Measurements from ENCODE around the gene NDUFS5.
"Not testable (repeated sequence)": the region's sequence is repeated elsewhere in the genome, so short reads cannot be mapped to it uniquely, and the experiment has no call there.

NDUFS5 gene

DNA sequence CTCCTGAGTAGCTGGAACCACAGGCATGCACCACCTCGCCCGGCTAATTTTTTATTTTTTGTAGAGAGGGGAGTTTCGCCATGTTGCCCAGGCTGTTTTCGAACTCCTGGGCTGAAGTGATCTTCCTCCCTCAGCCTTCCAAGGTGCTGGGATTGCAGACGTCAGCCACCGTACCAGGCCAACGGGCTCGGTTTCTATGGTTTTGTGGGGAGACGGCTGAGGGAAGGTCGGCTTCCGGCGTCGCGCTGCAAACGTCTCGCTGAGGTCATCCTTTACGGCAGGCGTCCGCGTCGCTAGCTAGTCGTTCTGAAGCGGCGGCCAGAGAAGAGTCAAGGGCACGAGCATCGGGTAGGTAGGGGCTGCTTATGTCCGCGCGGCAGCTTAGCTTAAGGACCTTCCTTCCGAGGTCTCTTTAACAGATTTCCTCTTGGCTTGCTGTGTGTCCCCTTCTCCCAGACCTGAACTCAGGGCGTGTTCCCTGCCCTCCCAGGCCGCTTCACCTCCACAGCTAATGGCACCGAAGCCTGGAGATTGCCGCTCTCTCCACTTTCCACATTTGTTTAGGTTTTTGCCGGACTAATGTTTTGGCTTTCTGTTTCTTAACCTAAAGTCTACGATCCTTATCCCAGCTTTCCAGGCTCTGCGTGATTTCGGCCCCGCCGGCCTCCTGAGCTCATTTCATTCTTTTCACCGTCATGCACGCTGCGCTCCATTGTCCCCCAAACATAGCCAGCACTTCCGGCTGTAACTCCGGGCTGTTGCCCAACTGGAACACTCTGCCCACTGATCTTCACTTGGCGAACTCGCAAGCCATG, at the start of gene NDUFS5:
Gene NDUFS5, plus strand, starts transcription at position 300 of the 815 bp plus-strand sequence. CDS start 2,375 bp downstream, outside the sequence.
- in situ Hi-C loops (cut with MboI; ENCODE audit: low sequenced_read_pairs), result no loop called here

DNA sequence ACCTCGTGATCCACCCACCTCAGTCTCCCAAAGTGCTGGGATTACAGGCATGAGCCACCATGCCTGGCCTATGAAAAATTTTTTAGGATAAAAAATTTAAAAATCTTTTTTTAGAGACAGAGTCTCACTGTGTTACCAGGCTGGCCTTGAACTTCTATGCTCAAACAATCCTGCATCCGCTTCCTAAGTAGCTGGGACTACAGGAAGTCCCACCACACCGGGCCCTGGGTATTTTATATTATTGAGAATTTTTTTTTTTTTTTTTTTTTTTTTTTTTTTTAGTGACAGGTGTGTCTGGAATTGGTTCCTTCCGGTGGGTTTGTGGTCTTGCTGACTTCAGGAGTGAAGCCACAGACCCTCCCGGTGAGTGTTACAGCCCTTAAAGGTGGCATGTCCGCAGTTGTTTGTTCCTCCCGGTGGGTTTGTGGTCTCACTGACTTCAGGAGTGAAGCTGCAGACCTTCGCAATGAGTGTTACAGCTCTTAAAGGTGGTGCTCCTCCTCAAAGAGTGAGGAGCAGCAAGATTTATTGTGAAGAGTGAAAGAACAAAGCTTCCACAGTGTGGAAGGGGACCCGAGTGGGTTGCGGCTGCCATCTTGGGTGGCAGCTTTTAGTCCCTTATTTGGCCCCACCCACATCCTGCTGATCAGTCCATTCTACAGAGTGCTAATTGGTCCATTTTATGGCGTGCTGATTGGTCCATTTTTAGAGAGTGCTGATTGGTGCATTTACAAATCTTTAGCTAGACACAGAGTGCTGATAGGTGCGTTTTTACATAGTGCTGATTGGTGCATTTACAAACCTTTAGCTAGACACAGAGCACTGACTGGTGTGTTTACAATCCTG, 48.5 kb upstream of the NDUFS5 start:
- in situ Hi-C loops (cut with MboI; ENCODE audit: low sequenced_read_pairs), result not testable (repeated sequence)

DNA sequence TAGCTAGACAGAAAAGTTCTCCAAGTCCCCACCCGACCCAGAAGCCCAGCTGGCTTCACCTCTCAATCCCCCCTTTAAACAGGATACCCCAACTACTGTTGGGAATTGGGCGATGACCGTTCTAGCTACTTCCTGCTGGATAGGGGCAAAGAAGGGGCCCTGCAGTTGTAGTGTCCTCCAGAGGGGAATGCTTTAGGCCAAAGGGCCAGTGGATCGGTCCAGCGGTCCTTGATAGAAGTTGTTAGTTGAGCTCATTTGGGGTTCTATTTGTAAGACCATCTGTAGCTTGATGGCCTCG, 48.0 kb upstream of the NDUFS5 start:
- in situ Hi-C loops (cut with MboI; ENCODE audit: low sequenced_read_pairs), result not testable (repeated sequence)

DNA sequence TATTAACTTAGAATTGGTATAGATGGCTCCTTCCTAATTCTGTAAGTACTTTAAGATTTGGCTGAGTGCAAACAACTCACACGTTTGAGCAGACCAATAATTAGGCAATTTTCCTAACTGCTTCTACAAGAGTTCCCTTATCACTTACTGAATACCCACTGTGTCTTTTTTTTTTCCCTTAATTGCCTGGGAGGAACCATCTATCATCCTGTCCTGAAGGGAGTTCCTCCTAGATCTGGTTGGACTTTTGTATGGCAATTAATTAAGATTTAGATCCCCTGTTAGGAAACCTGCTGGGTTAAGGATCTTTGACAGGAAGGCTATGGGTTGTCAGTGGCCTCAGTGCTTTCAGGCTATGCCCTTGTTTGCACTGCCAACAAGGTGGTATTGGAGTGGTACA, 46.8 kb upstream of the NDUFS5 start:
- in situ Hi-C loops (cut with MboI; ENCODE audit: low sequenced_read_pairs), result not testable (repeated sequence)

DNA sequence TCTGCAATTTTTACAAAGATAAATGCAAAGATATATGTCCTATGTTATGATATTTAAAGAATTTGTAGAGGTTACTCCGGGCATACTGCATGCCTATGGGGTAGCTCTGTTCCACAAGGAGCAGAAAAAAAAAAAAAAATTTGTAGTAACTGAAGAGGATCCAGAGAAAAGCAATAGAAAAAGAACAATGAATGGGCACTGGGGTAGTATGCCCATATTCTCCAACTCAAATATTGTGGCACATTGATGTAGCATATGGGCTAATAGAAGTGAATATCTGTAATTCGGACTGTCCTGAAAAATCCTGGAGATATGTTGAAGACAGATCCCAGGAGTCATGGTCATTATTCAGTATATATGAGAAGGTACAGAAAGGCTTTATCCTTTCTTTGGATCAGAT, 36.2 kb upstream of the NDUFS5 start:
- in situ Hi-C loops (cut with MboI; ENCODE audit: low sequenced_read_pairs), result no loop called here

DNA sequence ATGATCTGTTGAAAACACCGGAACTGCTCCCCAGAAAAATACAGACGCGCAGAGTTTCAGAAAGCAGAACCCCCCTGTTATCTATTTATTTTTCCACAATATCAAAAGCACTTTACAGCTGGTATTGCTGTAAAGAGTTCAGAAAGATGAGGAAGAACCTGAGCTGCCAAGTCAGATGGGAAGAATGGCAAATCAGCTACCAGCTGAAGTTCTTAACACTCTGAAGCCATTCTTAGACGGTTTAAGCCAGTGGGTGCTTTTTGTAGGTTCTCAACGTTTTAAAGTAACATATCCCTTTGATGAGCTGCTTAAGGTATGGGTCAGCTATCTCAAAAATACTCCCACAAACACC, 35.8 kb upstream of the NDUFS5 start:
- in situ Hi-C loops (cut with MboI; ENCODE audit: low sequenced_read_pairs), result no loop called here

DNA sequence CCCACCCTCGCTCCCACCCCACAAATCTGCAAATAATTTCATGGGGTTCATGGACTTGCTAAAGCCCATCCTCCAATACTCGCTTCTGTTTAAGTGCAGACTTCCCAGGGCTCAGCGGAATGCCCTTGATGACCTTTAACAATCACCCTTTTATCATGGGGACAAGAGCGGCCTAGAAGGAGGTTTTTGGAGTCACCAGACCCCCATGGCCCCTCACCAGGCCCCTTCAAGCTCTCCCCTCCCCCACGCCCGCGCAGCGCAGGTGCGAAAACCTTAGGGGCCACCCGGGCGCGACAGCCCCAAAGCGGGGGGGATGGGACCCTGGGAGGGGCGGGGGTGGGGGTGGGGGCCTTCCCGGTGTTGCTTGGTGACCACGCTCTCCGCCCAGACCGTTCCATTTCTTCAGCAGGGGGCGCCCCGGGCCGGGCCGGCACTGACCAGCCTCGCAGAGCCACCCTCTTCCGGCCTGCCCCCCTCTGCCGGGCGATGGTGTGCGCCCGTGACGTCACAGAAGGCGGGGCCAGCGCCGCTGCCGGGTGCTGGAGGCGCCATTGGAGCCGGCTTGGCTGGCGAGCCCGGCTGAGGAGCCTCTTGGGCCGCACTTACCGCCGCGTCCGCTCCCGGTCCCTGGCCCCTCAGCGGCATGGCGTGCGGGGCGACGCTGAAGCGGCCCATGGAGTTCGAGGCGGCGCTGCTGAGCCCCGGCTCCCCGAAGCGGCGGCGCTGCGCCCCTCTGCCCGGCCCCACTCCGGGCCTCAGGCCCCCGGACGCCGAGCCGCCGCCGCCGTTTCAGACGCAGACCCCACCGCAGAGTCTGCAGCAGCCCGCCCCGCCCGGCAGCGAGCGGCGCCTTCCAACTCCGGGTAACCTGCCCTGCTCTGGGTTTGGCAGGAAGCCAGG, 35.2 kb upstream of the NDUFS5 start, which contains the start of gene AKIRIN1:
Gene AKIRIN1, plus strand, starts transcription at position 539 of the 900 bp plus-strand sequence. Its CDS starts 105 bp downstream, at position 644.
- in situ Hi-C loops (cut with MboI; ENCODE audit: low sequenced_read_pairs), result no loop called here

DNA sequence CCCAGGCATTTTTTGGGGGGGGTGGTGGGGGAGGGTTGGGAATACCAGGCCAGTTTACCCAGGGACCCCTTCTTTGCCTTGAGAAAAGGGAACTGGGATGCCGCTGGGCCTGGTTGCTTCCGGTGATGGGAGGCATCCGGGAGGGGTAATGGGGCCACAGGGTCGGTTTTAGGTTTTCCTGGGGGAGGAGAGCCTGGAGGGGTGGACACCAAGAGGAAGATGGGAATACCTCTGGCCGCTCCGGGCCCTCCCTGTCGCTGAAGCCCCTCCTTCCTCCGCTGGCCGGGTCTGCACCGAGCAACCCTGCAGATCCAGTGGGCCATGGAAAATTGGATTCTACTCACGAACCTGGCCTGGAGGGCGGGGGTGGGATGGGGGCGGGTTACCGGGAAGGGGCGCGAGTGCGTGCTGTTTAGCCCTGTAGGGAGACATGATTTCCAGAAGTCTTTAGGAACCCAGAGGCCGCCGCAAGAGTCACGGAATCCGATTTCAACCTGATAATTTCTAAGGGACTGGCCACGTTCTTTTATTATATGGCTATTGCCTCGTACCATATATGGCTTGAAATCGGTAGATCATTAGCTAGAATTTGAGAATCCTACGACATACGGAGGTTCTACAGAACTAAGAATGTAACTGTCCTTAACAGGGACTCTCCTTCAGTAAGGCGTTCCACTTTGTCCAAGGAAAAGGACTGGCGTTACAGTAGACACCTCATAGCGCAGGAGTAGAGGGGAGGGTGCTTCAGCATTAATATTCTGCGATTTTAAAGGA, 34.3 kb upstream of the NDUFS5 start:
- in situ Hi-C loops (cut with MboI; ENCODE audit: low sequenced_read_pairs), result no loop called here

DNA sequence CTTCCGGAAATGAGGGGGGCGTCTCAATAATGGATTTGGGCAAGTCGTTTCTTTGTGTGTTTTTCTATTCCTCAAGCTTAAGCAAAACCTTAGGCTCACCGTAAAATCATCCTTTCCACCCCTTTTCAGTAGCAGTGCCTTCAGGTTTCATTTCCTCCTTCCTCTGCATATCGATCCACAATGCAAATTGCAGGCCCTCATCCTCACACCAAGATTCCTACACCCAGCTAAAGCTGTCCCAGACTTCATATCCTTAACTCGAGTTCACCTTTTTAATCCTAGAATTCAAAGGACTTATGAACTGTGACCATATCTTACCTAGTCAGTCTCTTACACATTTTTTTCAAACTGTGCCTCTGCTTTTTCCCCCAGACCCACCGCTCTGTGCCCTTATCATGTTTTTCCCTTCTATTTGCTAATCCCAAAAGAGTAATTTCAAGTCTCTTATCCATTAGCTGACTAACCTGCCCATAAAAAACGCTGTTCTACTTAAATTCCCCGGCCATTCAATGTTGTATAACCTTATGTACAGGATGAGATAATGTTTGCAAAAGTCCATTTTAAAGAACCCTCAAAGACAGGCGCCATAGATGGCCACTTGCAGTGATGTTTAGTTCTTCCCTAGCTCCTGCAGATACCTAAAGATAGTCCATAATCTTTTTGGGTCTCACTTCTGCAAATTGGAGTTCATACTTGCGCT, 33.6 kb upstream of the NDUFS5 start:
- in situ Hi-C loops (cut with MboI; ENCODE audit: low sequenced_read_pairs), result no loop called here

DNA sequence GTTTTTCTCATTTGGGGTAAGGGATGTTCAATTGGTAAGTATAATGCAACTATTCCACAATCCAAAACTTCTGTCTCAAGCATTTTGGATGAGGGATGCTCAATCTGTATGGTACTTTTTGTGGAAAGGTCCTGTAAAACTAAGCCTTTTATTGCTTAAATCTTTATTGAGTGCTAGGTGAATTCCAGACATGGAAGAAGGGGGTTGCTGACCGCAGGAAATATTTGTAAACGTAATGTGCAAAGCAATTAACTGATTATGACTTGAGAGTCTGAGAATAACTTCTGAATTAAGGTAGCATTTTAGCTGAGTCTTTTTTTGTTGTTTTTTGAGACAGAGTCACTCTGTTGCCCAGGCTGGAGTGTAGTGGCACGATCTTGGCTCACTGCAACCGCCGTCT, 32.0 kb upstream of the NDUFS5 start:
- in situ Hi-C loops (cut with MboI; ENCODE audit: low sequenced_read_pairs), result no loop called here

DNA sequence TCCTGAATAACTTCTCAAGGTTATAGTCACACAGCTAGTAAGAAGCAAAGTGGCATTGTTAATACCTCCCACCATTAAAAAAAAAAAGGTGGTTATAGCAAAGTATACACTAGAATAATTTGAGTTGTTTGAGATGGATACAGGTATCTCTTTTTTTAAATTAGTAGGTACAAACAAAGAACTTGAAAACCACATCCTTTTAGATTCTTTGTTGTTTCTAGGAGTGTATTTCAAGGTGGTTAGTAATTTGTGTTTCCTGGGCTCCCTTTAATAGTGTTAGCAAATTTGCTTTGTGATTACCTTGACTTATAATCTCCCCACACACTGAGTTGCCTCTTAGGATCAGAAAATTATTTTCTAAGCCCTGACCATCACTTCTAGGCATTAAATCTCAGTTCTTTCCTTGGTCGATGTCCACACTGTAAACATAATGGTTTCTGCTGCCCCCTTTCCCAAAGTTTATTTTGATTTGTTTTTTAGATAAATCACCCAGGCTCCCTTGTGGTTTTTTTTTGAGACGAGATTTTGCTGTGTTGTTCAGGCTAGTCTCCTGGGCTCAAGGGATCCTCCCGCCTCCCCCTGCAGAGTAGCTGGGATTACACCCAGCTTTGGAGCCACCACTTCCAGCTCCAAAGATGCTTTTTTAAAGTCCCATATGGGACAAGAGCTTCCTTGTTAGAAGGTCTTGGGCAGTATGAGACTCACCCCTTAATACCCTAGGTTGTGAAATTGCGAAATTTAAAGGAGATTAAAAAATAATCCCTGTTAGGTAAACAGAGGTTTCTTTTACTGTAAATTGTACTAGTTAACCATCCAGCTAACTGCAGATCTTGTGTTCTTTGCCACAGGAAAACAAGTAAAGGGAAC, 28.9 kb upstream of the NDUFS5 start:
- in situ Hi-C loops (cut with MboI; ENCODE audit: low sequenced_read_pairs), result no loop called here

DNA sequence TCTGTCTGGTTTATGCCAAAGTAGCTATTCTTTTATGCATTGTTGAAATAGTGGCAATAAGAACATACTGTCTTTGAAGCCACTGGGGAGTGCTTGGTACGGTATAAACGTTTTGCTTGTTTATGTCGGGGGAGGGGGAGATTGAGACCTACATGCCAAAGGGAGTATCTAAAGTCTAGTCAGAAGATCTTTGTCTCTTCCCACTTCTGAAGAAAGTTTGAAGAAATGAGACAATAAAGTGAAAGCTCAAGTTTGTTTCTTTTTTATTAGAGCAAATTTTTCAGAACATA, 28.3 kb upstream of the NDUFS5 start:
- in situ Hi-C loops (cut with MboI; ENCODE audit: low sequenced_read_pairs), result no loop called here

DNA sequence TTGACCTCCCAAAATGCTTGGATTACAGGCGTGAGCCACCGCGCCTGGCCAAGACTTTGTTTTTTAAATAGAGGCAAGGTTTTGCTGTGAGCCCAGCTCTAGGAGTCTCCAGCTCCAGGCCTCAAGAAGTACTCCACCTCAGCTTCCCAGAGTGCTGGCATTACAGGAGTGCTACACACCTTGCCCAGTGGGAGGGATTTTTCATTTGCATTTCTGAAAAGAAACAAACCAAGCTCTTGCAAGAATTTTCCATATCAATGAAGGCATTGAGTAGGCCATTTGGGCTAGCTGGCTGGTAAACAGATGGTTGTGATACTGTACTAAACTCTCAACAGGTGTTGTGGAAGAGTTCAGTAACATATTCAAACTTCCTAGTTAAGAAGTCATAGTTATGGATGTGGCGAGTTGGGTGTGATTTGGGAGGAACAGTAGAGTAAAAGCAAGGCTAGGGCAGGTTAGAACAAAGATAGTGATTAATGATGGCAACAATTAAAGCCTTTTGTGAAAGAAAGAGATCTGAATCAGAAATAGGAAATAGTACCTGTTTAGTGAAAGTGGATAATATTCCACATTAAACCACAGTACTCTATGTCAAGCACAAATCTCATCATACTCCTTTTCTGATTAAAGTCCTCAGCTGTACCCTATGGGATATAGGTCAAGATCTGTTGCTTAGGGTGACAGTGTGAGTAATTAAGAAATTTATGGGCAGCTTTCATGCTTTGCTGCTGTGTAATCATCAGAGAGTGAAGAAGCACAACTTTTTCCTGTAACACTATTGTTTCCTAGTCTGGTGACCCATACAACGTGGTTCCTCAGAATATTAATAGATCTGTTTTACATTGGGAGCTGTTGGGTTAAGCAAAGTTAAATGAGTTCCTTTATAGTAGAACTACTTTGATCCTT, 24.4 kb upstream of the NDUFS5 start:
- in situ Hi-C loops (cut with MboI; ENCODE audit: low sequenced_read_pairs), result no loop called here

DNA sequence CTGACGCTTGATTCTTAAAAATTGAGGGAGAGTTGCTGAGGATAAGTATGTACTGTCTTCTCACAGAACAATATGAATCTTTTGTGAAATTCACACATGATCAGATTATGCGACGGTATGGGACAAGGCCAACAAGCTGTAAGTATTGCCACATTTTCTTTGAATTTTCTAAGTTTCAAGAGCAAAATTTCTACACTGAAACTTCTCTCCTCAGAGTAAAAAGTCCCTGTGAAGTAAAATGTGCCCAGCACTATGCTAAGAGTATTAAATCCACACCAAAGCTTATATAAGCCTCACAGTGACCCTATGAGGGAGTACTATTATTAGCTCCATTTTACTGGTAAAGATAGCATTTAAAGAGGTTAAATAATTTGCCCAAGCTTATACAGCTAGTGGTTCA, 22.9 kb upstream of the NDUFS5 start:
- in situ Hi-C loops (cut with MboI; ENCODE audit: low sequenced_read_pairs), result no loop called here

DNA sequence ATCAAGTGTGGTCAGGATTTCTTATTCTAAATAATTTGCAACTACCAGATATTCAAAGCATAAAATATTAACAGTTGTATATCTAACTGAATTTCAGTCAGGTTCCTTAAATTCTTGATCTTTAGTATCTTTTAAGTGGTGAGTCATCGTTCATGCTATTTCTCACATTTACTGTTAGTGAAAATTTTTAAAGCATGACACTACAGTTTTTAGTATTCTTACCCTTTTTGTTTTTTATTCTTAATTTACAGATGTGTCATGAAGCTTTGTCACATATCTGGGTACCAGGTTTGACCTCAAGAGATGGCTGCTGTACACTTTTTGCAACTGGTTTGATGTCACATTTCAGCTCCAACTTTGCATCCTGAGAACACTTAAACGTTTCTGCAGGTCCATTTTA, 22.4 kb upstream of the NDUFS5 start:
- in situ Hi-C loops (cut with MboI; ENCODE audit: low sequenced_read_pairs), result no loop called here

DNA sequence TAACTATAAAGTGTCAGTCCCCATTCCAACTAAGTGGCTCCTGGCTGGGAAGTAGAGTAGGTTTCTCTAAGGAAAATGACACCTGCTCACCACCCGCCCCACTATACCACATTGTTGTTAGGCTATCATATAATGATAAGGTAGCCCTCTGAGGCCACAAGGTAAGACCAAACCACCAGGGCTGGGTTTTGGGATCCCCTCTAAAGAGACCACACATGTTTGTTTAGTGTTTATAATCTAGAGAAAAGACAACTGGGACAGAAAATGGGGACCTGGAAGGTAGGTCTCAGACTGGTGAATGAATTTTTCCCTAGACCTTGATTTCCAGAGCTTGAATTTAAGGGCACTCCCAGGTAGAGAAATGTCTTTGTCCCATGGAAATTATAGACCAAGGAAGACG, 19.9 kb upstream of the NDUFS5 start:
- in situ Hi-C loops (cut with MboI; ENCODE audit: low sequenced_read_pairs), result no loop called here

DNA sequence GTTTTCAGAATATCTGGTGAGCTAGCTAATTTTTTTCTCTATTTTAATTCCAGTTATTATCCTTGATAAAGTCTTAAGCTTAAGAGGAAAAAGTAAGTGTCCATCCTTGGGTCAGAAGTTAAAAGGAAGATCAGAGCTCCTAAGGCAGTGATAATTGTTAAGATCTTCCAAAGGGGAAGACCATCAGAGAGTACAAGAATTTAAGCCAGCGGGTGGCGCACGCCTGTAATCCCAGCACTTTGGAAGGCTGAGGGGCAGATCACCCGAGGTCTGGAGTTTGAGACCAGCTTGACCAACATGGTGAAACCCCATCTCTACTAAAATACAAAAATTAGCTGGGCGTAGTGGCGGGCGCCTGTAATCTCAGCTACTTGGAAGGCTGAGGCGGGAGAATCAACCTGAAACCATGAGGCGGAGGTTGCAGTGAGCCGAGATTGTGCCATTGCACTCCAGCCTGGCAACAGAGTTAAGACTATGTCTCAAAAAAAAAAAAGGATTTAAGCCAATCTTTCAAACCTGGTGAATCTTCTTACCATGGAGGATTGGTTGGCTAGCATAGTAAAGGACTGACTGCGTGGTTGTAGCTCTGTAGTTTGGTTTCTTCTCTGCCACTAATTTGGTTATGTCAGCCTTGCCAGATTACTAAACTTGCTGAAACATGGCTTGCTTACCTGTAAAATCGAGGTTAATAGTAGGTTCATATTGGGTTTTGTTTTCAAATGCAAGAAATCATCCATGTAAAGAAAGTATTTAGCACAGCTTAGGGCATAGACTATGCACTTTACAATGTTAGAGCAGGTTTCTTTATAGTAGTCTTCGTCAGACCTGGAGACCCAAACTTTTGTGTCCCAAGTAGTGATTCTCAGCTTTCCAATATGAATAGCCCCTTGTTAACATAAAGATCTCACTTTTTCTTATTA, 19.2 kb upstream of the NDUFS5 start:
- in situ Hi-C loops (cut with MboI; ENCODE audit: low sequenced_read_pairs), result no loop called here
